Neuronal stem cell (in vitro differentiated cells): Measurements from ENCODE around the gene MDM1.

Experiments used
- DNase-seq: peaks from one replicate; pipeline ENCODE4 v3.0.0-alpha.2; 2013; ENCODE audit warnings: low spot score
- H2AFZ ChIP-seq: one replicate; pipeline ENCODE4 v1.6.1; 2013; ENCODE audit warnings: mild to moderate bottlenecking, low read length, inconsistent platforms
- H2AK5ac ChIP-seq: 2 replicates; pipeline ENCODE4 v1.6.1; 2013; ENCODE audit warnings: low read depth, mild to moderate bottlenecking, inconsistent platforms, low read length, moderate library complexity, mixed read lengths
- H2BK120ac ChIP-seq: 2 replicates; pipeline ENCODE4 v1.6.1; 2013; ENCODE audit warnings: low read depth, mild to moderate bottlenecking, inconsistent platforms, low read length, moderate library complexity, mixed read lengths
- H2BK12ac ChIP-seq: one replicate; pipeline ENCODE4 v1.6.1; 2013; ENCODE audit warnings: low read length, inconsistent platforms
- H2BK15ac ChIP-seq: 2 replicates; pipeline ENCODE4 v1.6.1; 2013; ENCODE audit warnings: mild to moderate bottlenecking, low read length, inconsistent platforms, mixed read lengths
- H2BK5ac ChIP-seq: one replicate; pipeline ENCODE4 v1.6.1; 2013; ENCODE audit warnings: inconsistent platforms, mild to moderate bottlenecking, low read length, moderate library complexity
- H3K14ac ChIP-seq: one replicate; pipeline ENCODE4 v1.6.1; 2013; ENCODE audit warnings: low read length, inconsistent platforms
- H3K18ac ChIP-seq: 2 replicates; pipeline ENCODE4 v1.6.1; 2013; ENCODE audit warnings: low read length, inconsistent platforms
- H3K23ac ChIP-seq: 2 replicates; pipeline ENCODE4 v1.6.1; 2013; ENCODE audit warnings: low read depth, mild to moderate bottlenecking, mixed read lengths, low read length, inconsistent platforms; ENCODE audit not compliant: poor library complexity
- H3K27ac ChIP-seq: replicated peaks from 3 replicates; pipeline ENCODE4 v1.5.1; 2013; ENCODE audit warnings: low read length, inconsistent platforms
- H3K27me3 ChIP-seq, 3 experiments: 2 replicates each; pipeline ENCODE4 v1.6.1; 2013; ENCODE audit warnings: low read length in 3 of 3, mild to moderate bottlenecking in 2 of 3, inconsistent platforms in 1 of 3, low read depth in 1 of 3, mixed read lengths in 1 of 3, moderate library complexity in 1 of 3; ENCODE audit not compliant: control insufficient read depth in 3 of 3, insufficient read depth in 3 of 3
- H3K36me3 ChIP-seq, 2 donors: replicated peaks in 1 of 2; 2 replicates each; pipeline ENCODE4 v1.6.1; 2013; ENCODE audit warnings: low read length in 2 of 2; ENCODE audit not compliant: control insufficient read depth in 2 of 2, insufficient read depth in 2 of 2
- H3K4ac ChIP-seq: 2 replicates; pipeline ENCODE4 v1.6.1; 2013; ENCODE audit warnings: inconsistent platforms, mild to moderate bottlenecking, low read length, moderate library complexity
- H3K4me1 ChIP-seq, 2 donors: 1 replicate in 1 of 2; 2 replicates in 1 of 2; pipeline ENCODE4 v1.6.1; 2013; ENCODE audit warnings: low read length in 2 of 2, low read depth in 1 of 2; ENCODE audit not compliant: control insufficient read depth in 2 of 2, insufficient read depth in 1 of 2
- H3K4me2 ChIP-seq: one replicate; pipeline ENCODE4 v1.6.1; 2013; ENCODE audit warnings: mild to moderate bottlenecking, low read length, inconsistent platforms; ENCODE audit not compliant: insufficient read depth, poor library complexity, severe bottlenecking
- H3K4me3 ChIP-seq, 2 donors: 2 replicates each; pipeline ENCODE4 v1.5.1; 2013; ENCODE audit warnings: low read length in 2 of 2, mild to moderate bottlenecking in 2 of 2, inconsistent platforms in 1 of 2, moderate library complexity in 1 of 2
- H3K79me1 ChIP-seq: one replicate; pipeline ENCODE4 v1.6.1; 2013; ENCODE audit warnings: low read depth, mild to moderate bottlenecking, inconsistent platforms, low read length, moderate library complexity
- H3K9ac ChIP-seq: one replicate; pipeline ENCODE4 v1.6.1; 2013; ENCODE audit warnings: mild to moderate bottlenecking, low read depth, low read length, inconsistent platforms; ENCODE audit not compliant: poor library complexity
- H3K9me3 ChIP-seq, 2 donors: replicated peaks in 1 of 2; 2 replicates each; pipeline versions ENCODE3 to v1.6.1; 2013; ENCODE audit warnings: low read length in 2 of 2, mild to moderate bottlenecking in 2 of 2, inconsistent platforms in 1 of 2, low read depth in 1 of 2, mixed read lengths in 1 of 2, moderate library complexity in 1 of 2; ENCODE audit not compliant: control insufficient read depth in 2 of 2, insufficient read depth in 1 of 2
- H4K8ac ChIP-seq: one replicate; pipeline ENCODE4 v1.6.1; 2013; ENCODE audit warnings: low read depth, mild to moderate bottlenecking, inconsistent platforms, low read length, moderate library complexity
- H4K91ac ChIP-seq: one replicate; pipeline ENCODE4 v1.6.1; 2013; ENCODE audit warnings: low read length, low read depth, mild to moderate bottlenecking, inconsistent platforms; ENCODE audit not compliant: poor library complexity
- WGBS, 2 donors: extraction: QIAGEN DNeasy Blood & Tissue Kit; methylation state at CpG; one replicate each; pipeline ENCODE4 v1.1.7; 2013; ENCODE audit warnings: missing lambda C conversion rate in 2 of 2, mixed read lengths in 1 of 2; ENCODE audit not compliant: insufficient read length in 2 of 2, insufficient replicate concordance in 1 of 2; ENCODE audit errors: extremely low coverage in 2 of 2; 5-methylcytosine and 5-hydroxymethylcytosine counted together

MDM1 gene

GRCh38 chr12:68297929-68298328 is 34.2 kb downstream of the MDM1 start:
- Histone ChIP-seq H3K4me1 (no peaks in the 10 kb centered on the region), H3K4me3 (no peak overlapping the region), H3K4me2 (no peak overlapping the region), H3K27me3 (no peaks in the 10 kb centered on the region), H2BK120ac (no peak overlapping the region), H2BK12ac (no peak overlapping the region), H3K27ac (no peak overlapping the region), H2AK5ac (no peak overlapping the region), H3K4ac (no peak overlapping the region), H4K8ac (no peak overlapping the region), H3K79me1 (no peaks in the 10 kb centered on the region), H3K9ac (no peak overlapping the region), H3K23ac (no peak overlapping the region), H3K14ac (no peak overlapping the region), H2BK15ac (no peak overlapping the region), H3K36me3 (peaks cover 6 to 46% of the 10 kb centered on the region in 2 donors), H2AFZ (no peak overlapping the region), H4K91ac (no peak overlapping the region), H2BK5ac (no peak overlapping the region), H3K18ac (no peak overlapping the region), H3K9me3 (peaks cover 0 to 8% of the 10 kb centered on the region in 2 donors)
- no peak for DNase-seq
- no CpG with 5 or more reads among the region's 4 CpGs for WGBS, 2 donors

- Histone ChIP-seq H3K27ac (no peak overlapping the region), H3K4me3 (no peak overlapping the region), H3K36me3 (peaks cover 4 to 28% of the 10 kb centered on the region in 2 donors), H3K4ac (no peak overlapping the region), H3K14ac (no peak overlapping the region), H2BK12ac (no peak overlapping the region), H2AFZ (no peak overlapping the region), H4K8ac (no peak overlapping the region), H3K27me3 (no peaks in the 10 kb centered on the region), H3K18ac (no peak overlapping the region), H2AK5ac (no peak overlapping the region), H3K9ac (no peak overlapping the region), H3K23ac (no peak overlapping the region), H2BK5ac (no peak overlapping the region), H3K4me2 (no peak overlapping the region), H3K4me1 (no peaks in the 10 kb centered on the region), H2BK15ac (no peak overlapping the region), H3K79me1 (no peaks in the 10 kb centered on the region), H3K9me3 (no peaks in the 10 kb centered on the region), H4K91ac (no peak overlapping the region), H2BK120ac (no peak overlapping the region)
- DNase-seq: no peak
- WGBS, 2 donors: no CpG with 5 or more reads among the region's 2 CpGs
These were observed 37.9 kb downstream of the MDM1 start for GRCh38 chr12:68294251-68294650.

- no peak overlapping the region for H2BK5ac ChIP-seq
- H3K27ac ChIP-seq: no peak overlapping the region
- no peak overlapping the region for H3K23ac ChIP-seq
- H4K8ac ChIP-seq: no peak overlapping the region
- H3K9me3 ChIP-seq: no peaks in the 10 kb centered on the region
- no peaks in the 10 kb centered on the region for H3K79me1 ChIP-seq
- H3K4me2 ChIP-seq: no peak overlapping the region
- H3K4me3 ChIP-seq: no peak overlapping the region
- peaks cover 4 to 25% of the 10 kb centered on the region in 2 donors for H3K36me3 ChIP-seq
- H2BK120ac ChIP-seq: no peak overlapping the region
- DNase-seq: no peak
- no peak overlapping the region for H2AFZ ChIP-seq
- H4K91ac ChIP-seq: no peak overlapping the region
- H3K14ac ChIP-seq: no peak overlapping the region
- H3K27me3 ChIP-seq: no peaks in the 10 kb centered on the region
- H2AK5ac ChIP-seq: no peak overlapping the region
- no peak overlapping the region for H3K4ac ChIP-seq
- no peak overlapping the region for H3K18ac ChIP-seq
- no peaks in the 10 kb centered on the region for H3K4me1 ChIP-seq
- no peak overlapping the region for H2BK12ac ChIP-seq
- H2BK15ac ChIP-seq: no peak overlapping the region
- H3K9ac ChIP-seq: no peak overlapping the region
These were observed 38.8 kb downstream of the MDM1 start for GRCh38 chr12:68293347-68293746.

GRCh38 chr12:68292151-68292943 is 39.8 kb downstream of the MDM1 start:
- no peak overlapping the region for H3K14ac ChIP-seq
- DNase-seq: no peak
- WGBS, 2 donors: no CpG with 5 or more reads among the region's 9 CpGs

More at GRCh38 chr12:68292151-68292943, 39.8 kb downstream of the MDM1 start:
- H4K8ac ChIP-seq: no peak overlapping the region
- H3K27ac ChIP-seq: no peak overlapping the region
- no peak overlapping the region for H3K18ac ChIP-seq
- no peaks in the 10 kb centered on the region for H3K27me3 ChIP-seq
- no peak overlapping the region for H3K4ac ChIP-seq
- no peak overlapping the region for H3K9ac ChIP-seq
- H3K79me1 ChIP-seq: no peaks in the 10 kb centered on the region
- H4K91ac ChIP-seq: no peak overlapping the region
- H2AFZ ChIP-seq: no peak overlapping the region
- no peak overlapping the region for H3K4me3 ChIP-seq
- no peak overlapping the region for H2BK120ac ChIP-seq
- H2BK5ac ChIP-seq: no peak overlapping the region
- no peak overlapping the region for H2BK15ac ChIP-seq
- H2BK12ac ChIP-seq: no peak overlapping the region
- H3K4me2 ChIP-seq: no peak overlapping the region
- H3K4me1 ChIP-seq: no peaks in the 10 kb centered on the region
- H3K23ac ChIP-seq: no peak overlapping the region
- peaks cover 0 to 20% of the 10 kb centered on the region in 2 donors for H3K36me3 ChIP-seq
- H3K9me3 ChIP-seq: no peaks in the 10 kb centered on the region
- no peak overlapping the region for H2AK5ac ChIP-seq
